GM23338 (cell line): ENCODE data around the gene OPRL1.
"Not testable (repeated sequence)": the region's sequence is repeated elsewhere in the genome, so short reads cannot be mapped to it uniquely, and the experiment has no call there.

Experiments used
- EZH2 ChIP-seq: fragments of 200-600 bp; sonication (generic); IDR thresholded peaks from one replicate; pipeline ENCODE4 v1.8.0; 2017; ENCODE audit warnings: antibody characterized with exemption, mild to moderate bottlenecking, low read depth; ENCODE audit not compliant: unreplicated experiment
- EZH2phosphoT487 ChIP-seq: fragments of 200-600 bp; sonication (generic); IDR thresholded peaks from one replicate; pipeline ENCODE4 v1.8.1; 2018; ENCODE audit warnings: antibody characterized with exemption; ENCODE audit not compliant: unreplicated experiment
- JUNB ChIP-seq: IDR thresholded peaks from one replicate; pipeline ENCODE4 v1.6.1; 2016; ENCODE audit warnings: antibody characterized with exemption; ENCODE audit not compliant: unreplicated experiment
- POLR2AphosphoS5 ChIP-seq: IDR thresholded peaks from 2 replicates; pipeline ENCODE4 v1.6.1; 2016; ENCODE audit warnings: antibody characterized with exemption, low read depth
- TF ChIP-seq, protein P1 (sequence below), 2 experiments: fragments of 200-600 bp in 1 of 2; sonication (generic) in 1 of 2; conservative IDR thresholded peaks; 2 replicates each; pipeline versions ENCODE4 v1.5.1 to v1.6.1; 2016 to 2017; ENCODE audit warnings: antibody characterized with exemption in 2 of 2, low read depth in 2 of 2, mild to moderate bottlenecking in 2 of 2, moderate library complexity in 1 of 2
- TF ChIP-seq, protein P2 (sequence below): IDR thresholded peaks from one replicate; pipeline ENCODE4 v1.6.1; 2018; ENCODE audit warnings: antibody characterized with exemption; ENCODE audit not compliant: unreplicated experiment

DNA sequence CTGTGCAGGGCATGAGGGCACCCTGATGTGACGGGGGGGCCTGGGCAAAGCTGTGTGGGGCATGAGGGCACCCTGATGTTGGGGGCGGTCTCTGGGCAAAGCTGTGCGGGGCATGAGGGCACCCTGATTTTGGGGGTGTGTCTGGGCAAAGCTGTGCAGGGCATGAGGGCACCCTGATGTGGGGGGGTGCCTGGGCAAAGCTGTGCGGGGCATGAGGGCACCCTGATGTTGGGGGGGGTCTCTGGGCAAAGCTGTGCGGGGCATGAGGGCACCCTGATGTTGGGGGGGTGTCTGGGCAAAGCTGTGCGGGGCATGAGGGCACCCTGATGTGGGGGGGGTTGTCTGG, 37.5 kb downstream of the OPRL1 start:
- TF ChIP-seq, protein P1, sequence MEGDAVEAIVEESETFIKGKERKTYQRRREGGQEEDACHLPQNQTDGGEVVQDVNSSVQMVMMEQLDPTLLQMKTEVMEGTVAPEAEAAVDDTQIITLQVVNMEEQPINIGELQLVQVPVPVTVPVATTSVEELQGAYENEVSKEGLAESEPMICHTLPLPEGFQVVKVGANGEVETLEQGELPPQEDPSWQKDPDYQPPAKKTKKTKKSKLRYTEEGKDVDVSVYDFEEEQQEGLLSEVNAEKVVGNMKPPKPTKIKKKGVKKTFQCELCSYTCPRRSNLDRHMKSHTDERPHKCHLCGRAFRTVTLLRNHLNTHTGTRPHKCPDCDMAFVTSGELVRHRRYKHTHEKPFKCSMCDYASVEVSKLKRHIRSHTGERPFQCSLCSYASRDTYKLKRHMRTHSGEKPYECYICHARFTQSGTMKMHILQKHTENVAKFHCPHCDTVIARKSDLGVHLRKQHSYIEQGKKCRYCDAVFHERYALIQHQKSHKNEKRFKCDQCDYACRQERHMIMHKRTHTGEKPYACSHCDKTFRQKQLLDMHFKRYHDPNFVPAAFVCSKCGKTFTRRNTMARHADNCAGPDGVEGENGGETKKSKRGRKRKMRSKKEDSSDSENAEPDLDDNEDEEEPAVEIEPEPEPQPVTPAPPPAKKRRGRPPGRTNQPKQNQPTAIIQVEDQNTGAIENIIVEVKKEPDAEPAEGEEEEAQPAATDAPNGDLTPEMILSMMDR (conservative IDR thresholded peaks at IDR 0.05; ENCODE audit: low read depth in 2 of 2): not testable (repeated sequence)
- not testable (repeated sequence) for TF ChIP-seq EZH2phosphoT487, POLR2AphosphoS5, EZH2, JUNB
- TF ChIP-seq, protein P2, sequence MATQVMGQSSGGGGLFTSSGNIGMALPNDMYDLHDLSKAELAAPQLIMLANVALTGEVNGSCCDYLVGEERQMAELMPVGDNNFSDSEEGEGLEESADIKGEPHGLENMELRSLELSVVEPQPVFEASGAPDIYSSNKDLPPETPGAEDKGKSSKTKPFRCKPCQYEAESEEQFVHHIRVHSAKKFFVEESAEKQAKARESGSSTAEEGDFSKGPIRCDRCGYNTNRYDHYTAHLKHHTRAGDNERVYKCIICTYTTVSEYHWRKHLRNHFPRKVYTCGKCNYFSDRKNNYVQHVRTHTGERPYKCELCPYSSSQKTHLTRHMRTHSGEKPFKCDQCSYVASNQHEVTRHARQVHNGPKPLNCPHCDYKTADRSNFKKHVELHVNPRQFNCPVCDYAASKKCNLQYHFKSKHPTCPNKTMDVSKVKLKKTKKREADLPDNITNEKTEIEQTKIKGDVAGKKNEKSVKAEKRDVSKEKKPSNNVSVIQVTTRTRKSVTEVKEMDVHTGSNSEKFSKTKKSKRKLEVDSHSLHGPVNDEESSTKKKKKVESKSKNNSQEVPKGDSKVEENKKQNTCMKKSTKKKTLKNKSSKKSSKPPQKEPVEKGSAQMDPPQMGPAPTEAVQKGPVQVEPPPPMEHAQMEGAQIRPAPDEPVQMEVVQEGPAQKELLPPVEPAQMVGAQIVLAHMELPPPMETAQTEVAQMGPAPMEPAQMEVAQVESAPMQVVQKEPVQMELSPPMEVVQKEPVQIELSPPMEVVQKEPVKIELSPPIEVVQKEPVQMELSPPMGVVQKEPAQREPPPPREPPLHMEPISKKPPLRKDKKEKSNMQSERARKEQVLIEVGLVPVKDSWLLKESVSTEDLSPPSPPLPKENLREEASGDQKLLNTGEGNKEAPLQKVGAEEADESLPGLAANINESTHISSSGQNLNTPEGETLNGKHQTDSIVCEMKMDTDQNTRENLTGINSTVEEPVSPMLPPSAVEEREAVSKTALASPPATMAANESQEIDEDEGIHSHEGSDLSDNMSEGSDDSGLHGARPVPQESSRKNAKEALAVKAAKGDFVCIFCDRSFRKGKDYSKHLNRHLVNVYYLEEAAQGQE: not testable (repeated sequence)
